ENCODE measurements around the gene ABCC10.
"Not testable (repeated sequence)": the region's sequence is repeated elsewhere in the genome, so short reads cannot be mapped to it uniquely, and the experiment has no call there.

ABCC10 gene

GRCh38 chr6:43427406-43428111, at the start of gene ABCC10:
ABCC10 (plus strand) TSS chr6:43427541; CDS start chr6:43427979, 438 bp downstream.
- DNase-seq (ENCODE audit: low spot score) = peak; percentile 95

- no peak for DNase-seq (ENCODE audit: low spot score)
Observed at GRCh38 chr6:43377710-43378229, 49.6 kb upstream of the ABCC10 start.

DNA sequence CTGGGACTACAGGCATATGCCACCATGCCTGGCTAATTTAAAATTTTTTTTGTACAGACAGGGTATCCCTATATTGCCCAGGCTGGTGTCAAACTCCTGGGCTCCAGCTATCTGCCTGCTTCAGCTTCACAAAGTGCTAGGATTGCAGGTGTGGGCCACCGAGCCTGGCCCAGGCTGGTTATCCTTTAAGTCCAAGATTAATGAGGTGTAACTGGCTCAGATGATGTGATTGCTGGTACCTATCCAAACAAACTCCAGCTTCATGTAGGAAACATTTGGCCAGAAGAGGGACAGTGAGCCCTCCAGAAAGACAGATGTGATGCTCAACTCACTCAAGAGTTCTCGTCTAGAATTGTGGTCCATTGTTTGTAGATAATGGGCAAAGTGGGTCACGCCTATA, 48.7 kb upstream of the ABCC10 start:
- DNase-seq (ENCODE audit: low spot score) = no peak

GRCh38 chr6:43380858-43381257, 46.5 kb upstream of the ABCC10 start:
- DNase-seq (ENCODE audit: low spot score) = not testable (repeated sequence)

GRCh38 chr6:43383021-43383667, 44.2 kb upstream of the ABCC10 start:
- DNase-seq (ENCODE audit: low spot score) = no peak

GRCh38 chr6:43386492-43386891, 40.8 kb upstream of the ABCC10 start:
- DNase-seq (ENCODE audit: low spot score) = peak; percentile 49

- DNase-seq (ENCODE audit: low spot score) = no peak
Observed at GRCh38 chr6:43389730-43390295, 37.5 kb upstream of the ABCC10 start.

GRCh38 chr6:43390753-43391439, 36.4 kb upstream of the ABCC10 start:
- DNase-seq (ENCODE audit: low spot score) = not testable (repeated sequence)

- peak; percentile 57 for DNase-seq (ENCODE audit: low spot score)
Observed at GRCh38 chr6:43391440-43392031, 35.8 kb upstream of the ABCC10 start.

GRCh38 chr6:43393133-43393532, 34.2 kb upstream of the ABCC10 start:
- DNase-seq (ENCODE audit: low spot score) = not testable (repeated sequence)

- DNase-seq (ENCODE audit: low spot score) = no peak
Observed at GRCh38 chr6:43393602-43394001, 33.7 kb upstream of the ABCC10 start.

DNA sequence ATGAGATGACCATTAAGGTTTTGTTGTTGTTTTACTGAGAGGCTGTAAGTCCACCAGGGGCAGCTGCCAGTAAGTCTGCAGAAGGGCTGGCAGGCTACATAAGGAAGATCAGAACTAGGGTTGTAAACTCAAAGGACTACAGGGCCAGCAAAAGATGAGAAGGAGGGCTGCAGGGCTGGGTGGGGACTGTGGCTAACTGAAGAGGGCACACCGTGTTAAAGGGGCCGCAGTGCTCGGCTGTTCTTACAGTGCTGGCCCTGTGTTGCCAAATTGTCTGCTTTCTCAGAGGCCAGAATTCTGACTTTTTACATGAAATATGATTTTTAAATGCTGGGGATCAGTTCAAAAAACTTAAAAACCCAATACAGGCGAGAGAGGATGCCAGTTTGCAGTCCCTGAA, 32.4 kb upstream of the ABCC10 start:
- no peak for DNase-seq (ENCODE audit: low spot score)

GRCh38 chr6:43395776-43396175, 31.6 kb upstream of the ABCC10 start:
- DNase-seq (ENCODE audit: low spot score) = no peak

GRCh38 chr6:43396408-43397149, 30.8 kb upstream of the ABCC10 start:
- no peak for DNase-seq (ENCODE audit: low spot score)

- DNase-seq (ENCODE audit: low spot score) = no peak
Observed at GRCh38 chr6:43399932-43400487, 27.3 kb upstream of the ABCC10 start.

DNA sequence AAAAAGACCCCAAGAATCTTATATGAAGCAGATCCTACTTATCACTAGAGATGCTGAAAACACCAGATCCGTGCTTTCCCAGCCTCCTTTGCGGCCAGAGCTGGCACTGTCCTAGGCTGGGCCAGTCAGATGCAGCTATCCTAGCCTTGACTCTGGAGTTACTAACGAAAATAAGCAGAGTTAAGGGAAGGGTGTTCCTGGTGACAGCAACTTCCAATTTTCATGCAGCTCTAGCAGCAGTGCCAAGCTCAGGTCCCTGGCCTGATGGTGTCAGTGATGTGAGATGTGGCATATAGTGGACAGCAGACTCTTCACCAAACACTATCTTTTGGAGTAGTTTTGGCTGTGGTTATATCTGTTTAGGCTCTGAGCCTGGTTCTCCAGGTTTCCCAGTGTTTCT, 25.6 kb upstream of the ABCC10 start:
- no peak for DNase-seq (ENCODE audit: low spot score)

DNA sequence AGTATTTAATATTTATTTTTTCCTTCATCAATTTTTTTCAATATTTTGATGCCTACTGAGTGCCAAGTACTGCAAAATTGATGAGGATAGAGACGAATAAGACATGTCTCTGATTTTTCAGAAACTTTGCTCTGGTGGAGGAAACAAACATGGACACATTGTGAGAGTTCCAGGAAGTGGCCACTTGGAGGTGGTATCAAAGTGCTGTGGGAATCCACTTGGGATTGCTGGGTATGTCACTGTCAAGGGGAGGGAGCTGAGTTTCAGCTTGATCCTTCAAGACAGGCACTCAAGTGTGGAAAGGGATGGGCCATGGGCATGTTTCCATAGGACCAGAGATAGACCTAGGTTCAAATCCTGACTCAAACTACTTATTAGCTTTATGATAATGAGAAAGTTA, 24.5 kb upstream of the ABCC10 start:
- no peak for DNase-seq (ENCODE audit: low spot score)

GRCh38 chr6:43405354-43405753, 22.0 kb upstream of the ABCC10 start:
- DNase-seq (ENCODE audit: low spot score) = no peak

DNA sequence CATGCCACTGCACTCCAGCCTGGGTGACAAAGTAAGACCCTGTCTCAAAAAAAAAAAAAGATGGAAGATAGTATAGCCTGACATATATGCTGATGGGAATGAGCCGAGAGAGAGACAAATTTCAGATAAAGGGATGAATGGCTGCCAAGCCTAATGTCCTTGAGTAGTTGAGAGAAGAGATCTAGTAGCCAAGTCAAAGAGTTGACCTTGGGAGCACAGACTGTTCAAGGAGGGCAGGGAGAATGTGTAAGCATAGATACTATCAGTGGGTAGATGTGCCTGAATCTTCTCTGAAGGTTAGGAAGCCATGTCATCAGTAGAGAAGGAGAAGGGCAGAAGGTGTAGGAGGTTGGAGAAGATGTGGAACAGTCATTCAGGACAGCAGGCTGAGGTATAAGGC, 20.0 kb upstream of the ABCC10 start:
- no peak for DNase-seq (ENCODE audit: low spot score)

DNA sequence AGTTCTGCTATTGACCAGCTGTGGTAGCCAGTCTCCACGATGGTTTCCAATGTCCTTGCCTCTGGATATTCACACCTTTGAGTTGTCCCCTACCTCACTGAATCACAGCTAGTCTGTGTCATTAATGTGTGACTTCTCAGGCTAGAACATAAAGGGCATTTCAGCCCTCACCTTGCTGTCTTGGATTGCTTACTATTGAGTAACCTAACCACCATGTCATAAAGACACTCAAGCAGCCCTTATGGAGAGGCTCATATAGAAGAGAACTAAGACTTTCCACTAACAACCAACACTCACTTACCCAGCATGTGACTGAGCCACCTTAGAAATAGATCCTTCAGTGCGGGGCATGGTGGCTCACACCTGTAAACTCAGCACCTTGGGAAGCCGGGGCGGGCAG, 19.1 kb upstream of the ABCC10 start:
- DNase-seq (ENCODE audit: low spot score) = no peak

- not testable (repeated sequence) for DNase-seq (ENCODE audit: low spot score)
Observed at GRCh38 chr6:43410776-43411175, 16.6 kb upstream of the ABCC10 start.

All from CD4-positive, alpha-beta T cell treated with Interleukin-2 at 100 ng/mL for 4 hours (primary cell).